H54 (cell line): ENCODE data around the gene STUM.
A peak's percentile ranks its signal among the peaks of the same experiment; 100 is the strongest.
"Not testable (repeated sequence)": the region's sequence is repeated elsewhere in the genome, so short reads cannot be mapped to it uniquely, and the experiment has no call there.

Source experiments
- DNase-seq: peaks from one replicate; pipeline ENCODE4 v3.0.0; 2011; ENCODE audit warnings: low spot score, mixed read lengths; ENCODE audit not compliant: insufficient read length
- FAIRE-seq: peaks from 3 replicates; lab custom pipeline; 2011; peaks lifted over from hg19 to GRCh38; lab: Jason Lieb, UNC
- POLR2A ChIP-seq: IDR thresholded peaks from 2 replicates; pipeline ENCODE4 v1.6.1; 2011; ENCODE audit warnings: low read depth, mild to moderate bottlenecking, low read length

Gene STUM

GRCh38 chr1:226631229-226632000 lies 82.9 kb downstream of the STUM start:
- no peak for FAIRE-seq
- no peak for TF ChIP-seq POLR2A

GRCh38 chr1:226632169-226632879 lies 83.8 kb downstream of the STUM start:
- no peak for DNase-seq
- FAIRE-seq: no peak
- no peak for TF ChIP-seq POLR2A

More at GRCh38 chr1:226631229-226632000, 82.9 kb downstream of the STUM start:
- DNase-seq: no peak

GRCh38 chr1:226632922-226633351 lies 84.4 kb downstream of the STUM start:
- no peak for TF ChIP-seq POLR2A
- FAIRE-seq: no peak
- no peak for DNase-seq

- no peak for DNase-seq
- TF ChIP-seq POLR2A: no peak
- no peak for FAIRE-seq
These were observed 85.1 kb downstream of the STUM start for GRCh38 chr1:226633541-226634165.

GRCh38 chr1:226634166-226634588 lies 85.6 kb downstream of the STUM start:
- FAIRE-seq: no peak
- no peak for TF ChIP-seq POLR2A
- peak; percentile 66 for DNase-seq

GRCh38 chr1:226634611-226635246 lies 86.2 kb downstream of the STUM start:
- FAIRE-seq (no peak), DNase-seq (no peak)
- TF ChIP-seq POLR2A: no peak

- TF ChIP-seq POLR2A: no peak
- FAIRE-seq (no peak), DNase-seq (no peak)
These were observed 86.9 kb downstream of the STUM start for GRCh38 chr1:226635456-226635941.

- FAIRE-seq: no peak
- TF ChIP-seq POLR2A: no peak
- DNase-seq: no peak
These were observed 88.2 kb downstream of the STUM start for GRCh38 chr1:226636847-226637096.

- FAIRE-seq (no peak), DNase-seq (no peak)
- no peak for TF ChIP-seq POLR2A
These were observed 88.8 kb downstream of the STUM start for GRCh38 chr1:226637147-226637935.

GRCh38 chr1:226638001-226638601 lies 89.5 kb downstream of the STUM start:
- DNase-seq (no peak), FAIRE-seq (no peak)
- TF ChIP-seq POLR2A: no peak

- TF ChIP-seq POLR2A: no peak
These were observed 90.0 kb downstream of the STUM start for GRCh38 chr1:226638608-226639007.

GRCh38 chr1:226639206-226639605 lies 90.6 kb downstream of the STUM start:
- not testable (repeated sequence) for DNase-seq, FAIRE-seq

More at GRCh38 chr1:226638608-226639007, 90.0 kb downstream of the STUM start:
- DNase-seq (no peak), FAIRE-seq (no peak)

GRCh38 chr1:226639631-226640061 lies 91.1 kb downstream of the STUM start:
- TF ChIP-seq POLR2A: no peak
- DNase-seq: no peak
- FAIRE-seq: no peak
